Fibroblast of skin of right biceps (primary cell): ENCODE results near the gene TYK2.
"Not testable (repeated sequence)": the region's sequence is repeated elsewhere in the genome, so short reads cannot be mapped to it uniquely, and the experiment has no call there.

Source experiments
- DNase-seq: peaks from one replicate; pipeline ENCODE4 v3.0.0-alpha.2; 2013

Gene TYK2

DNA sequence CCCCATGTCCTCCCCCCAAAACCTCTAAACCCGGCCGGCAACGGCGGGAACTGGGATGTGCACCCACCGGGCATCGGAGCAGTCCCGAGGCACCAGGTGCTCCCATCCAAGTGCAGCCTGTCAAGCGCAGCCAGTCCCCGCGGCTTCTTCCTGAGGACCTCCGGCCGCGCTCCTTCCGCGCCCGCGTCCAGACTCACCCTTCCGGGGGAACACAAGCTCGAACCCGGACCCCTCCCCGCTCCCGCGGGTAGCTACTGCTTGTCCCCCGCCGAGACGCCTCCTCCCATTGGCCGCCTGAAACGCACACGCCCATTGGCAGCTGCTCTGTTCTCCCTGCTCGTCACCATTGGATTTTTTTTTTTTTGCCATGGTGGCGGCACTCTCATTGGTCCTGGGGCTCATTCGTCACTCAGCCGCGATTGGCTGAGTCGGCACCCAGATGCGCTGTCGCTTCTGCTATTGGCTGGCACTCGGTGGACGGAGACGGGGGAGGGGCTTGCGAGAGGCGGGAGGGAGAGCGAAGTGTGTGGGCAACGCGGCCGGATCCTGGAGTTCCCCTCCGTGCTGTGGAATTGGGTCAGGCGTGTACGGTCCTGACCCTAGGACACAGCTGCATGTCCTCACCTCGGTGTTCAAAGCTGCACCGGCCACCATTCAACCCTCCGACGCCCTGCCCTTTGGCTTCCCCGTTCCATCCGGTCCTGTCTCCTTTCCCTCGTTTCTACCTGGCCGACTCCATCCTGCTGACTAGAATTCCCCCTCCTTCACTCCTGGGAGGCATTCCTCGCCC lies at the start of gene TYK2:
TYK2 (minus strand) TSS at position 260 of the 790 bp plus-strand sequence. CDS start 2,166 bp downstream, outside the sequence.
- peak; percentile 99 for DNase-seq

DNA sequence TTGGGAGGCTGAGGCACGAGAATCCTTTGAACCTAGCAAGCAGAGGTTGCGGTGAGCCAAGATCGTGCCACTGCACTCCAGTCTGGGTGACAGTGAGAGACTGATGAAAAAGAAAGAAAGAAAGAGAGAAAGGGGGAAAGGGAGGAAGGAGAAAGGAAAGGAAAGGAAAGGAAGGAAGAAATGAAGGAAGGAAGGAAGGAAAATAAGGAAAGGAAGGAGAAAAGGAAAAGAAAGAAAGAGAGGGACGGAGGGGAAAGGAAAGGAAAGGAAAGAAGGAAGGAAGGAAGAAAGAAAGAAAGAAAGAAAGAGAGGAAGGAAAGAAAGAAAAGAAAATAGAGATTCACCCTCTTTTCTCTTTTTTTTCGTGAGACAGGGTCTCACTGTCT lies 48.6 kb upstream of the TYK2 start:
- no peak for DNase-seq

DNA sequence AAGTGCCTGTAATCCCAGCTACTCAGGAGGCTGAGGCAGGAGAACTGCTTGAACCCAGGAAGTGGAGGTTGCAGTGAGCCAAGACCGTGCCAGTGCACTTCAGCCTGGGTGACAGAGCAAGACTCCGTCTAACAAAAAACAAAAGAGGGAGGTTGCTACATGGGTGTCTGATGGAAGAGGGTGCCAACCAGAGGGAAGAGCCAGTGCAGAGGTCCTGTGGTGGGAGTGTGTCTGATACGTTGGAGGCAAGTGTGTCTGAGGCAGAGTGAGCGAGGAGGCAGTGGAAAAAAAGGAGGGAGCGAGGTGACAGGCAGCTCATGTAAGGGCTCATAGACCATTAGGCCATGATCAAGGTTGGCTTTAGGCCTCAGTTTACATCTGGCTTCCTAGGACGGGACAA lies 46.8 kb upstream of the TYK2 start:
- DNase-seq = no peak

DNA sequence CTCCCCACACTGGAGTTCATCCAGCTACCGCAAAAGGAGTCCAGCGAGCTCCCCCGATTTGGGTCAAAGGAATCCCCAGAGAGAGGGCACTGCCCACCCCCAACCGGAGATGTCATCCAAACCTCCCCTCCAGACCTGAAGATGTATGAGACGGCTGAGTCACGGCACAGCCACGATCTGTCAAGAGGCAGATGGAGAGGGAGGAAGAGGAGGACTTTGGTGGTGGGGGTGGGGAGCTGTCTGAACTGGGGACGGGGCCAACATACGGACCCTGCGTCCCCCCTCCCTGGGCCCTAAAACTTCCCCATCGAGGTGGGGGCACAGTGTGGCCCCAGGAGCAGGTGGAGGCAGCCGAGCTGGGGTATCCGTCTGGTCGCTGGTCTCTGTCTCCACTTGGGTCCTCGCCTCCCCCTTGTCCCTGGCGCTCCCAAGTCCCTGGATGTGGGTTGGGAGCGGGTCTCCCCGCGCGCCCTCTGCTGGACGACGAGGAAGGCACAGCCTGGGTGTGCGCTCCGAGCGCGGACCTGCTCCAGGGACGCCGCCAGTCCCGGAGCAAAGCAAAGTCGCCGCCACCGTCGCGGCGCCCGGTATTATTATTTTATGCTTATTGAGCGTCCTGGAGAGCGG lies 43.8 kb upstream of the TYK2 start:
- DNase-seq = peak; percentile 80

DNA sequence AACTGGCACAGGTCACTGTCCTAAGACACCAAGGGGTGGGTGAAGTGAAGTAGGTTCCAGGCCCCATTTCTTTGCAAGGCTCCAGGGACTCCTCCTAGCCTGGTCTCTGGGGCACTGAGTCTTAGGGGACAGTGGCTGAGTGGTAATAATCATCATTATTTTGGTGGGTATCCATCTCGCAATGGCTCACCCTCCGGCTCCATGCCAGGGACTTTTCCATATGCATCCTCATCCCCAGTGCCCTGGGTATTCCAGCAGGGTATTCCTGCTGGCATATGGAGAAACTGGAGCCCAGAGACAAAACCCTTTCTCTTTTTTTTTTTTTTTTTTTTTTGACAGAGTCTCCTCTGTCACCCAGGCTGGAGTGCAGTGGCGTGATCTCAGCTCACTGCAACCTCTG lies 42.5 kb upstream of the TYK2 start:
- DNase-seq = no peak

DNA sequence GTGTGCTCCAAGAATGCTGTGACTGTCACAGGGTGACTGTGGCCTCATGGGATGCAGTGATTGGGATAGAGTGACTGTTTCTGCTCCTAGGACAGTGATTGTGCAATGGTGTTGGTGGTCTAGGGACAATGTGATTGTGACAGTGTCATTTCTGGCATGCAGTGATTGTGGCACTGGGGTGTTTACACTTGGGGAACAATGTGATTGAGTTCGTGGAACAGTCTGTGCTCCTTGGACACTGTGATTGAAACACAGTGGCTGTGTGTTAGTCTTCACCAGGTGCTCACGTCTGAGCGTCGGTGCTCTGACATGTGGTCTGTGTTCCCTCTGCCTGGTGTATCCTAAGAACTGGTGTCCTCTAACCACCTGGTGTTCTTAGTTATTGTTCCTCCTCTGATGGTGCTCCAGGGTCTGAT lies 41.7 kb upstream of the TYK2 start:
- DNase-seq = no peak

DNA sequence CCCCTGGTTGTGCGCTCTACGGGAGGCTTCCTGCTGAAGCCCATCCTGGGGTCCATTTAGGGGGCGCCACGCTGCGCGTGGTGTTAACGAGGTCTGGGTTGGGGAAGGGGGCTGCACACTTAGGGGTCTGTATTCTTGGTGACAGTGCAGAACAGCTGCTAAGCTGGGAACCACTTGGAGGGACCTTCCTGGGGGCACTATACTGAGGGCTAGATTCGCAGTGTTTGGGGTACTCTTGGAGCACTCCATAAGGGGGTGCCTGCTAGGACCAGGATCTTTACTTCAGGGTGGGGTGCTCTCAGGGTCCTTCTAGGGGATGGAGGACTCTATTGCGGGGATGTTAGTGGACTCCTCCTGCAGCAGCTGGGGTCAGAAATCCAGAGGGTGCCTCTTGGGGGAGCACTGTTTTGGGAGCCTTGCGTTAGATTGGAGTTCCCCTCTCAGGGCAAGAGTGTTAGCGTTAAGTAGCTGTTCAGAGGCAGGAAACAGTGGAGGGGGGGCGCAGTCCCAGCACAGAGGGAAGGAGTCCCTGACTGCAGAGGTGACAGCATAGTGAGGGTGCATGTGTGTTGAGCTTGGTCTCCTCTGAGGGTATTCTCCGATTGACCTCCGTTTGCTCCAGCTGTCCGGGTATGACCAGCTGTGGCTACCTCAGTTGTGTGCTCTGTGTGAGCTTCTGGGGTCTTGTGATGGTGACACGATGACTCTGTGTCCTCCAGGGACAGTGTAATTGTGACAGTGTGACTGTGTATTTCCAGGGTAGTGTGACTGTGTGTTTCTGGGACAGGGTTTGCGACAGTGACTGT lies 41.1 kb upstream of the TYK2 start:
- DNase-seq = no peak

DNA sequence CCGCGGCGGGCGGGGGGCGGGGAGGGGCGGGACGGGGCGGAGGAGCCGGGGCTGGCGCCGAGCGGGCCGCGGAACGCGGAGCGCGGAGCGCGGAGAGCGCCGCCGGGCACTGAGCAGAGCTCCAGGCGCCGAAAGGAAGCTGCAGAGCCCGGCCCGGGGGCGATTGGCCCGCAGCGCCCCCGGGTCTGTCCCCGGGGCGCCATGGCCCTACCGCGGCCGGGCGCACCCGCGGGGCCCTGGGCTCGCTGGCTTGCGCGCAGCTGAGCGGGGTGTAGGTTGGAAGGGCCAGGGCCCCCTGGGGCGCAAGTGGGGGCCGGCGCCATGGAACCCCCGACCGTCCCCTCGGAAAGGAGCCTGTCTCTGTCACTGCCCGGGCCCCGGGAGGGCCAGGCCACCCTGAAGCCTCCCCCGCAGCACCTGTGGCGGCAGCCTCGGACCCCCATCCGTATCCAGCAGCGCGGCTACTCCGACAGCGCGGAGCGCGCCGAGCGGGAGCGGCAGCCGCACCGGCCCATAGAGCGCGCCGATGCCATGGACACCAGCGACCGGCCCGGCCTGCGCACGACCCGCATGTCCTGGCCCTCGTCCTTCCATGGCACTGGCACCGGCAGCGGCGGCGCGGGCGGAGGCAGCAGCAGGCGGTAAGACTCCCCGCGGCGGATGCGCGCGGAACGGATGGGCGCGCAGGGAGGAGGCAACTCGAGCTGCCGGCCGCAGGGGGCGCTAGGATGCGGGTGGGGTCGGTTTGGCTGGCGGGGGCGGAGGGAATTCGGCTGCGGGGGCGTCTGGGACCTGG lies 40.3 kb upstream of the TYK2 start, which contains the start of gene PDE4A:
PDE4A (plus strand) TSS at position 95 of the 796 bp plus-strand sequence; CDS start at position 322, 227 bp downstream.
- peak; percentile 58 for DNase-seq

DNA sequence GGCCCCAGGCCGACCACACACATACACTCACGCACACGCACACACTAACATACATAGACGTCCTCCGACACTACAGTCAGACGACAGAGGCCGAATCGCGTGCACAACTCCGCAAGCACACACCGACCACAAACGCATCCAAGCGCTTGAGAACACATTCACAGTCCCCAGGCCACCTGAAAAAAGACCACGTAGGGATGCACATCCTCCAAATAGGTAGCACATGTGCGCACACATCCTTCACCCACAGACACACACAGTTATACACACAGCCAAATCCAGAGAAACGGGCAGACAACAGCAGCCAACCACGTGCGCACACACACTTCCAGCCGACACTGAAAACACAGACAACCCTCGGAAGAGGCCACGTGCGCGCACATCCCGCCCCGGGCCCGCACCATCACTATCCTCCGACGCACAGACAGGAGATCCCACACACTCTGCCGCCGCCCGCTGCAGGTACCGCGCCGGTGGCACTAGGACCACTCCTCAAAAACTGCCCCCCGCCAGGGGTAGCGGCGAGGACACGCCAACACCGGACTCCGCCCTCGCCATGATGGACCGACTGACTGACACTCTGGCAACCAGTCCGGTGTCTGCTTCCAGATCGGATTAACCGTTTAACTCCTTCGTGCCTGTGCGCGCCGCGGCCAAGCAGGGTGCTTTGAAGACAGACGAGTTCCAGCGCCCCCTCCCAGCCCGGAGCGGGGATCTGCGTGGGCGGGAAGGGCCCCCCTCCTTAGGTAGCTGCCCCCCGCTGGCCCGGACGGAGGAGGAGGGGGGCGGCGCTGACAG lies 39.5 kb upstream of the TYK2 start:
- DNase-seq = peak; percentile 80

DNA sequence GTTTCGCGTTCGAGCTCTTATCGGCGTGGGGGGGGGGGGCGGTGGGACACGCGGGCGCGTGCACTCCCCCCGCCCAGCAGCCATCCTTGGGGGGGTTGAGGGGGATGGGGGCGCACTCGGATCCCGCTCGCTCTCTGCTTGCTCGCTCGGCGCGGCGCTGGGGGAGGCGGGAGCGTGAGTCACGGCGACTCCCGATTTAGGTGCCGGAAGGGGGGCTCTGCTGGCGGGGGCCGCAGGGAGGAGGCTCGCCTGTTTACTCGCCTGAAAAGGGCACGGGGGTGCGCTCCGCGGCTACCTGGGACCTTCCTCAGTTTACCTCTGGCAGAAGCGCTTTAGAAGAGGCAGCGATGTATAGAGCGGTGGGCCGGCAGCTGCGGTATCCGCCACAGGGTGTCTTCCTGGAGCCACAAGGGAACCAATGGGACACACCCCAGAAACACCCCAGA lies 38.9 kb upstream of the TYK2 start:
- DNase-seq = peak; percentile 65

DNA sequence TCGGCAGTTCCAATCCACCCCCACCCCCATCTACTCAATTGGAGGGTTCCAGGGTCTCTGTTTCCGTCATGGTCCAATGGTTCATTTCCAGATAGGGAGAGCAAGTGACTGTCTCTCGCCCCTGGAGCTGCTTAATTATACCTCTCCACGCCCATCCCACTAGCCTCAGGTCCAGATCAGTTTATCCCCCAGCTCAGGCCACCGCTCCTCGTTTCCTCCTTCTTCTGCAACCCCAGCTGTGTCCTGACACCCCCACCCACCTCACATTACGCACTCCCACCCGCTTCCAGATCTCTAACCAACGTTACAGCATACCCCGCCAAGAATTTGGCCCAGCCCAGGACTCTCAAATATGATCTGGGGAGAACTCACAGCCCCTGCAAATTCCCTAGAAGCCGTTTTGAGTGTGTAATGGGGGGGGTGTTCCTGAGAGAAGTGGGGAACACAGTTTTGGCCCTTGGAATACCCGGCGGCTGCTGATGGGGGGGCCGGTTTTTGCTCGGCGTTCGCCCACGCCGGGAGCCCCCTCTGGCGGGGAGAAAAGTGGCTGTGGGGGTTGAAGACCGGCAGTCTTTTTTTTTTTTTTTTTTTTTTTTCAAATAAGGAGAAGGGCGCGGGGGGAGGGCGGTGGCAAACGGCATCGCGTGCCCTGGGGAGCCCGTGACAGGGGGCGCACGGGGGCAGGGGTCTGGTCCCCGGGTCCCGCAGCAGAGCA lies 38.3 kb upstream of the TYK2 start:
- peak; percentile 37 for DNase-seq

DNA sequence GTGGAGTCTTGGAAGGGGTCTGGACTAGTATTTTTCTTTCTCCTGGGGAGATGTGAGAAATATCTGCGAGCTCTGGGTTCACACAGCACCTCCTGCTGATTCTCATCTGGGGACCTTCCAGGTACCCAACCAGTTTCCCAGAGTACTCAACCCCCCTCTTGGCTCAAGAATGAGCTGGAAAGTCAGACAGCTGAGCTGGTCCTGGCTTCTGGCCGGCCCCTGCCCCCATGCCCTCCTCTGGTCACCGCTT lies 37.8 kb upstream of the TYK2 start:
- DNase-seq = peak; percentile 15

DNA sequence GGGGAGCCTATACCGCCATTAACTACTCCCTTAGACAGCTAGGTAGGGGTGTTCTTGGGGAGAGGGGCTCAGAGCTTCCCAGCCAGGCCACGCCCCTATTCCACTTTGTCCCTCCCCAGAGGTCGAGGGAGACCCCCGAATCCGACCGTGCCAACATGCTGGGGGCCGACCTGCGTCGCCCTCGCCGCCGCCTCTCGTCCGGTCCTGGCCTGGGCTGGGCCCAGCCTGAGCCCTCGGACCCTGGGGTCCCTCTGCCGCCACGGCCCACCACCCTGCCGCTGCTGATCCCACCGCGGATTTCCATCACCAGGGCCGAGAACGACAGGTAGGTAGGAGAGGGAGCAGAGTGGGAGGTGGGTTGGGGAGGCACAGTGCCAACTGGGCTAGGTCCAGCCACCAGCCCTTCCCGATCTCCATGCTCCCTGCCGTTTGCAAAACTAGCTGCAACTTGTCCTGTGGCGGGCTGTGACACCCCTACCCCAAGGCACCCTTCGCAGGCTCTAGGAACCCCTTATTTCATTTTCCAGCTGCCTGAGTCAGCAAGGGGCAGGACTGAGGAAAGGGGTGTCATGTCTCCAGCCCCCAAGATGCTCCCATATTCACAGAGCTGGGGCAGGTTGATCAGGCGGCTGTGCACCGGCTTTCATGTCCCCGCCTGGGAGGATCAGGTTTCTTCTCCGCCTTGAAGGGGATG lies 37.3 kb upstream of the TYK2 start:
- DNase-seq = no peak

DNA sequence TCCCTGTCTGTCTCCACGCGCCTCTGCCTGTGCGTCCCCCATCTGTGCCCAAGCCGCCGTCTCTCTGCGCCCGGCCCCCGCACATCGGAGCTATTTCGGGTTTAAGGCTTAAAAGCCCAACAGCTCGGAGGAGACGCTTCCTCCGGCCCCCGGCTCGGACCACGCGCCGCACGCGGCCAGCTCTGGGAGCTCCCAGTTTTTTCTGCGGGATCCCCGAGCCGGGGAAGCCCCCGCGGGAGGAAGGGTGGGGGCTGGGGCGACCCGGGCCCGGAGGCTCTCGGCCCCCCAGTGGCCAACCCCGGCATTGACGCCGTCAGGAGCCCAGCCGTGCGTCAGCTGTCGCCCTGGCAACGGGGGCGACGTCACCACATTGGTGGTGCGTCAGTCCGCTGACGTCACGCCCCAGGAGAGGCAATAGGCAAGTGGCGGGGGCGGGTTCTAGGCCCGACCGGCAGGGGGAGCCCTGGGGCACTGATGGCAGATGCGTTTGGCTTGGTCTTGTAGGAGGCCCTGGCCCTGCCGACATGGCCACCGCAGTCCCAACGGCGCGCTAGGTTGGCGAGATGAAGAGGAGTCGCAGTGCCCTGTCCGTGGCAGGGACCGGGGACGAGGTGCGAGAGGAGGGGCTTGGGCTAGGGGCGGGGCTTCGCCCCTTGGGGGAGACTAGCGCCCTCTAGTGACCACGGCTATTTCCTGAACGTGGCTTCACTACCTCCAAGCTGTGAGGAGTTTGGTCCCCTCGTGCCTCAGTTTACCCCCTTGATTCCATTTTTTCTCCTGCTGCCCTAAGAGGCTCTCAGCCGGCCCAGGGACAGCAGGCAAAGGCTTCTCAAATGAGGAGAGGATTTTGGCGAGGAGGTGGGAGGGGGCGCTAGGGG lies 36.2 kb upstream of the TYK2 start:
- DNase-seq = peak; percentile 88

DNA sequence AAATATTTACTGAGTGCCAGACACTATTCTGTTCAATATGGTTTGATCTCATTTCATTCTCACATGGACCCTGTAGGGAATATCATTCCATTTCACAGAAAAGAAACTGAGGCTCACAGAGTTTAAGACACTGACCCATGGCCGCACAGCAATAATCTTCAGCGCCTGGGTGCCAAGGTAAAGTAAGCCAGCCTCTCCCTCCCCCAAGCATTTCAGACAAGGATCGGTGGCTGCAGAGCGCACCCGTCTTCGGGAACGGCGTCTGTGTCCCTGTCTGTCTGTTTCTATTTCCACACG lies 35.7 kb upstream of the TYK2 start:
- DNase-seq = no peak

DNA sequence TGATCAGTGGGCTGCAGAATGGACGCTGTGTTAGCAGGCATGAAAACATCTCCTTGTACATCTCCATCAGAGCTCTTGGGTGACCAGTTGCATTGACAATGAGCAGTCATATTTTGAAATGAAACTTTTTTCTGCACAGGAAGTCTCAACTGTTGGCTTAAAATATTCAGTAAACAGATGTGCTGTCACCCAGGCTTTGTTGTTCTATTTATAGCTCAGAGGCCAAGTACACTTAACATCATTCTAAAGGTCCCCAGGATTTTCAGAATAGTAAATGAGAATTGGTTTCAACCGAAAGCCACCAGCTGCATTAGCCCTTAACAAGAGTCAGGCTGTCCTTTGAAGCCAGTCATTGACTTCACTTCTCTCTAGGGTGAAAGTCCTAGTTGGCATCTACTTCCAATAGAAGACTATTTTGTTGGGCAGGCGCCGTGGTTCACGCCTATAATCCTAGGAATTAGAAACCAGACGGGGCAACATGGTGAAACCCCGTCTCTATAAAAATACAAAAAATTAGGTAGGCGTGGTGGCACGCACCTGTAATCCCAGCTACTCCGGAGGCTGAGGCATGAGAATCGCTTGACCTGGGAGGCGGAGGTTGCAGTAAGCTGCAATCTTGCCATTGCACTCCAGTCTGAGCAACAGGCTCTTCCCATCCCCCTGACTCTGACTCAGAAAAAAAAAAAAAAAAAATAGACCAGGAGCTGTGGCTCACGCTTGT lies 32.0 kb upstream of the TYK2 start:
- no peak for DNase-seq

DNA sequence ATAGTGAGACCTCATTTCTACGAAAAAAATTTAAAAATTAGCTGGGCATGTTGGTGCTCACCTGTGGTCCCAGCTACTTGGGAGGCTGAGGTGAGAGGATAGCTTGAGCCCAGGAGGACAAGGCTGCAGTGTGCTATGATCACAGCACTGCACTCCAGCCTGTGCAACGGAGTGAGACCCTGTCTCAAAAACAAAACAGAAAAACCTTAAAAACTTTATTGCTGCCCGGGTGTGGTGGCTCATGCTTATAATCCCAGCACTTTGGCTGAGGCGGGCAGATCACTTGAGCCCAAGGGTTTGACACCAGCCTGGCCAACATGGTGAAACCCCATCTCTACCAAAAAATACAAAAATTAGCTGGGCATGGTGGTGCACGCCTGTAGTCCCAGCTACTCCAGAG lies 30.9 kb upstream of the TYK2 start:
- not testable (repeated sequence) for DNase-seq

DNA sequence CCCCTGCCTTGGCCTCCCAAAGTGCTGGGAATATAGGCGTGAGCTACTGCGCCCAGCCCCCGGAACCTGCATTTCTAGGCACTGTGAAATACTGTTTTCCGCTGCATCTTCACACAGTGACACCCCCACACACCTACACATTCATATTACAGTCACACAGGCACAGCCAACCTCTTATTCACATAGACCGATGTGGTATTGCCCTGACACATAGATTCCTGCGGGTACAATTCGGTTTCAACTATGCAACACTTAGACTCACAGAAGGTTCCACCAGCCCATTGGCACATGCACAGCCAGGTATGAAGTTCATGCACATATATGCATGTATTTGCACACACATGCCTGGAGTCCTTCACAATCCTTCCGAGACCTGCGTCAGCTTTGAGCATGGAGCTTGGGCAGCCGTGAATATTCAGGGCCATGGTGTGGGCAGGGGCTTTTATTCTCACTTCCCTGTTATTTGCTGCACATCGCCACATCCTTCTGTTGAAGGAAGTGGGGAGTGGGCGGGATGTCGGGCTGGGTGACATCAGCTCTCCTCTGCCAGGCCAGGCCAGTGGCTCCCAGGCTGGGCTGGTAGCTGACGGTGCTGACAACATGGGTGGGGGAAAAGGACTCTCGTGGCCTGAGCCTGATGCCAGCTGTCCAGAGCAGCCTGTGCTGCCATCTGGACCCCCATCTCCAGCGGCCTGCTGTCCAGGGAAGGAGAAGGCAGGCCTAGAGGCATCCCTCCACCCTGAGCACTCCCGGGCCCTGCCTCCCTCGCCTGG lies 28.3 kb upstream of the TYK2 start:
- DNase-seq = no peak
